Activated CD8-positive, alpha-beta T cell treated with anti-CD3 and anti-CD28 coated beads for 36 hours (primary cell): ENCODE data around the gene APOO. TPM values are rescaled to one million over a fixed set of nuclear protein-coding genes. Genes with fewer than 3 reads are reported as not detected.

Experiments
- ATAC-seq: fragments of 200-7000 bp; cut with Tn5 transposase; one replicate; pipeline ENCODE4 v1.10.0; 2021; ENCODE audit warnings: mild to moderate bottlenecking, moderate library complexity
- CTCF ChIA-PET: fragments of 350-600 bp; sonication (Branson Sonifier 250); formaldehyde crosslinking; loops from one replicate; lab custom pipeline; 2021; ENCODE audit warnings: antibody characterized with exemption; lab: Charles Lee
- POLR2A ChIA-PET: fragments of 350-600 bp; sonication (Branson Sonifier 250); formaldehyde crosslinking; loops from one replicate; lab custom pipeline; 2021; ENCODE audit warnings: antibody characterized with exemption; lab: Charles Lee
- DNase-seq: peaks from one replicate; pipeline ENCODE4 v3.0.0-alpha.2; 2020
- H3K27ac Mint-ChIP-seq: one replicate; pipeline ENCODE4 v1.8.0; 2021; ENCODE audit warnings: mild to moderate bottlenecking, mixed read lengths
- H3K27me3 Mint-ChIP-seq: one replicate; pipeline ENCODE4 v1.8.0; 2021; ENCODE audit warnings: mixed read lengths
- H3K36me3 Mint-ChIP-seq: one replicate; pipeline ENCODE4 v1.8.0; 2021; ENCODE audit warnings: low read depth, mixed read lengths
- H3K4me1 Mint-ChIP-seq: one replicate; pipeline ENCODE4 v1.8.0; 2021; ENCODE audit warnings: low read depth, mixed read lengths
- H3K4me3 Mint-ChIP-seq: one replicate; pipeline ENCODE4 v1.8.0; 2021; ENCODE audit warnings: mild to moderate bottlenecking, moderate library complexity, mixed read lengths
- H3K9me3 Mint-ChIP-seq: one replicate; pipeline ENCODE4 v1.8.0; 2021; ENCODE audit warnings: mixed read lengths
- CTCF ChIP-seq: fragments of 200-600 bp; IDR thresholded peaks from one replicate; pipeline ENCODE4 v1.8.0; 2022; ENCODE audit warnings: antibody characterized with exemption, mild to moderate bottlenecking
- intact Hi-C: fragments of 100-400 bp; cut with micrococcal nuclease; formaldehyde crosslinking; loops from one replicate; pipeline ENCODE4 v1.10.0; 2022
- total RNA-seq, 2 experiments: library from RNA; stranded (reverse); gene quantifications; one replicate each; pipeline ENCODE4 v1.2.3, GENCODE V29; 2021

Gene APOO
- total RNA-seq, 2 experiments from 2014 or later = 34.1 to 35.7 TPM

- Mint-ChIP-seq H3K36me3 (no peaks in the 10 kb centered on the region), H3K9me3 (no peaks in the 10 kb centered on the region), H3K27ac (no peak overlapping the region), H3K27me3 (peaks cover 6% of the 10 kb centered on the region), H3K4me3 (no peak overlapping the region), H3K4me1 (peaks cover 5% of the 10 kb centered on the region)
- ChIA-PET CTCF (no interaction called here), POLR2A (no interaction called here)
- no peak for TF ChIP-seq CTCF
- ATAC-seq (no peak), DNase-seq (no peak)
- intact Hi-C loops = no loop called here
Observed at GRCh38 chrX:23810279-23810678, 97.5 kb downstream of the APOO start.

- ChIA-PET CTCF (no interaction called here), POLR2A (no interaction called here)
- Mint-ChIP-seq H3K4me1 (peaks cover 6% of the 10 kb centered on the region), H3K36me3 (no peaks in the 10 kb centered on the region), H3K27ac (no peak overlapping the region), H3K4me3 (no peak overlapping the region), H3K27me3 (no peaks in the 10 kb centered on the region), H3K9me3 (no peaks in the 10 kb centered on the region)
- intact Hi-C loops = no loop called here
- ATAC-seq (no peak), DNase-seq (no peak)
- TF ChIP-seq CTCF = no peak
Observed at GRCh38 chrX:23805389-23805788, 102.3 kb downstream of the APOO start.

GRCh38 chrX:23804578-23804977, 103.2 kb downstream of the APOO start:
- DNase-seq (no peak), ATAC-seq (no peak)
- TF ChIP-seq CTCF = no peak
- Mint-ChIP-seq H3K9me3 (no peaks in the 10 kb centered on the region), H3K27ac (no peak overlapping the region), H3K27me3 (no peaks in the 10 kb centered on the region), H3K36me3 (no peaks in the 10 kb centered on the region), H3K4me1 (peaks cover 6% of the 10 kb centered on the region), H3K4me3 (no peak overlapping the region)
- ChIA-PET POLR2A (no interaction called here), CTCF (interaction anchor here (1.5 kb wide), 1 partner anchor 97 kb away, joined by 3 read pairs; no protein-coding TSS in a partner anchor)
- intact Hi-C loops = no loop called here

GRCh38 chrX:23803931-23804381, 103.8 kb downstream of the APOO start:
- Mint-ChIP-seq H3K4me3 (no peak overlapping the region), H3K36me3 (no peaks in the 10 kb centered on the region), H3K4me1 (peaks cover 6% of the 10 kb centered on the region), H3K27ac (no peak overlapping the region), H3K9me3 (no peaks in the 10 kb centered on the region), H3K27me3 (no peaks in the 10 kb centered on the region)
- intact Hi-C loops = no loop called here
- TF ChIP-seq CTCF = no peak
- no peak for ATAC-seq
- ChIA-PET POLR2A (no interaction called here), CTCF (interaction anchor here (1.5 kb wide), 1 partner anchor 98 kb away, joined by 3 read pairs; no protein-coding TSS in a partner anchor)
- no peak for DNase-seq

- ATAC-seq (no peak), DNase-seq (no peak)
- intact Hi-C loops = no loop called here
- Mint-ChIP-seq H3K4me1 (peaks cover 10% of the 10 kb centered on the region), H3K9me3 (no peaks in the 10 kb centered on the region), H3K36me3 (no peaks in the 10 kb centered on the region), H3K27ac (no peak overlapping the region), H3K4me3 (no peak overlapping the region), H3K27me3 (no peaks in the 10 kb centered on the region)
- TF ChIP-seq CTCF = no peak
- CTCF ChIA-PET = no interaction called here
- POLR2A ChIA-PET = no interaction called here
Observed at GRCh38 chrX:23802431-23802830, 105.3 kb downstream of the APOO start.
